Panc1 (cell line): Measurements from ENCODE around the gene TRNP1. TPM values are rescaled to one million over a fixed set of nuclear protein-coding genes. Genes with fewer than 3 reads are reported as not detected.
A peak's percentile ranks its signal among the peaks of the same experiment; 100 is the strongest.

Source experiments
- ATAC-seq: fragments of 200-7000 bp; cut with Tn5 transposase; 2 replicates; pipeline ENCODE4 v1.9.1; 2020; ENCODE audit warnings: mild to moderate bottlenecking, moderate library complexity
- BruUV-seq: library from RNA; stranded (reverse); fragments of 400-500 nt; replicated peaks from 2 replicates; lab custom pipeline; 2021; lab: Mats Ljungman, UMichigan
- CTCF ChIA-PET: fragments of 300-600 bp; sonication (Branson Sonifier 250); formaldehyde crosslinking; loops from one replicate; lab custom pipeline; 2022; ENCODE audit warnings: antibody characterized with exemption; lab: Charles Lee
- POLR2A ChIA-PET: fragments of 300-600 bp; sonication (Branson Sonifier 250); formaldehyde crosslinking; loops from one replicate; lab custom pipeline; 2022; ENCODE audit warnings: antibody characterized with exemption; lab: Charles Lee
- DNase-seq: peaks from one replicate; pipeline ENCODE4 v3.0.0-alpha.2; 2010; ENCODE audit warnings: low read depth, low spot score
- H3K27ac ChIP-seq: 2 replicates; pipeline ENCODE4 v1.5.1; 2011; ENCODE audit warnings: mild to moderate bottlenecking, low read length, inconsistent platforms
- H3K27me3 ChIP-seq: fragments of 200-500 bp; sonication (Bioruptor generic); 2 replicates; pipeline ENCODE4 v1.6.0; 2014; ENCODE audit warnings: low read length, inconsistent platforms; ENCODE audit not compliant: control insufficient read depth, insufficient read depth
- H3K36me3 ChIP-seq: fragments of 200-500 bp; sonication (Bioruptor generic); 2 replicates; pipeline ENCODE4 v1.5.1; 2014; ENCODE audit warnings: inconsistent platforms, mild to moderate bottlenecking, low read length, moderate library complexity; ENCODE audit not compliant: control insufficient read depth, insufficient read depth
- H3K4me1 ChIP-seq: 2 replicates; pipeline ENCODE4 v1.5.1; 2011; ENCODE audit warnings: inconsistent platforms, mild to moderate bottlenecking, low read length, moderate library complexity; ENCODE audit not compliant: control insufficient read depth, insufficient read depth
- H3K4me3 ChIP-seq, 2 experiments: 2 replicates each; pipeline ENCODE4 v1.5.1; 2011 to 2012; ENCODE audit warnings: low read depth in 2 of 2, low read length in 2 of 2, mild to moderate bottlenecking in 2 of 2, inconsistent platforms in 1 of 2, moderate library complexity in 1 of 2
- H3K9me3 ChIP-seq: fragments of 200-500 bp; sonication (Bioruptor generic); 2 replicates; pipeline ENCODE4 v1.5.1; 2014; ENCODE audit warnings: low read depth, mild to moderate bottlenecking, inconsistent platforms, low read length, moderate library complexity; ENCODE audit not compliant: control insufficient read depth, insufficient read depth
- POLR2AphosphoS5 ChIP-seq: IDR thresholded peaks from 2 replicates; pipeline ENCODE4 v1.6.1; 2012; ENCODE audit warnings: mild to moderate bottlenecking, low read depth, low read length, moderate library complexity
- REST ChIP-seq, 2 experiments: IDR thresholded peaks; 2 replicates each; pipeline ENCODE4 v1.6.1; 2011 to 2012; ENCODE audit warnings: low read depth in 2 of 2, control low read depth in 1 of 2, low read length in 1 of 2, mild to moderate bottlenecking in 1 of 2, moderate library complexity in 1 of 2; ENCODE audit not compliant: insufficient read depth in 1 of 2
- SIN3A ChIP-seq: IDR thresholded peaks from 2 replicates; pipeline ENCODE4 v1.6.1; 2012; ENCODE audit warnings: low read depth, mild to moderate bottlenecking, low read length, moderate library complexity, borderline replicate concordance; ENCODE audit not compliant: insufficient read depth
- TCF7L2 ChIP-seq: IDR thresholded peaks from 2 replicates; pipeline ENCODE4 v1.6.1; 2011; ENCODE audit warnings: mild to moderate bottlenecking, low read depth, low read length, inconsistent platforms
- in situ Hi-C: cut with HindIII; loops from 2 replicates; pipeline ENCODE4 v1.10.0; 2016; ENCODE audit warnings: low sequenced_read_pairs, low pct_unique_long_range_greater_than_20kb
- intact Hi-C: fragments of 100-400 bp; cut with micrococcal nuclease; formaldehyde crosslinking; loops from one replicate; pipeline ENCODE4 v1.10.0; 2022; ENCODE audit not compliant: unreplicated experiment
- total RNA-seq: library from RNA; stranded (reverse); gene quantifications from one replicate; pipeline ENCODE4 v1.2.1, GENCODE V29; 2021; ENCODE audit not compliant: unreplicated experiment
- TF ChIP-seq, protein P1 (sequence below): fragments of 450-650 bp; IDR thresholded peaks from 2 replicates; pipeline ENCODE4 v1.5.1; 2017; ENCODE audit warnings: mild to moderate bottlenecking

TRNP1 gene
- total RNA-seq, 1 experiment from 2014 or later: 81.2 TPM

DNA sequence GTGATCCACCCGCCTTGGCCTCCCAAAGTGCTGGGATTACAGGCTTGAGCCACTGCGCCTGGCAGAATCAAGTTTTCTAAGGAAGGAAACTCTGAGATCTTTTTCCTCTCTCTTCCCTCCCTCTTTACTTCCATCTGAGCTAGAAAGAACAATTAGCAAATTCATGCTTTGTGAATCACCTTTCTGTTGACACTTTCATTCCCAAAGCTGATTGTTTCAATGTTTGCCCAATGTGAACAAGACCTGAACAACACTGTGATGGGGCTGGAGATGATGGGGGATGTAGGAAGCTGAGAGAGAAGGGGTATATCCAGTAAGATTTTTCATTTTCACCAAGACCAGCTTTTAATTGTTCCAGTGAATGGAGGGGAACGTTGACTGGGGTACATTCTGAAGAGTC lies 24.8 kb downstream of the TRNP1 start:
- Histone ChIP-seq H3K9me3 (no peaks in the 10 kb centered on the region), H3K27me3 (no peaks in the 10 kb centered on the region), H3K4me1 (no peaks in the 10 kb centered on the region), H3K4me3 (no peak overlapping the region), H3K27ac (no peak overlapping the region), H3K36me3 (no peaks in the 10 kb centered on the region)
- ChIA-PET CTCF (interaction anchor here (1.1 kb wide), 1 partner anchor 20 kb away, joined by 3 read pairs; no protein-coding TSS in a partner anchor), POLR2A (interaction anchor here (0.6 kb wide), 2 partner anchors 10 to 75 kb away, joined by 3 to 5 read pairs; no protein-coding TSS in a partner anchor)
- DNase-seq (no peak), ATAC-seq (peak; percentile 62; the same call in 1 of the 2 replicates)
- TF ChIP-seq REST (IDR thresholded peaks at IDR 0.05; ENCODE audit: insufficient read depth in 1 of 2, low read depth in 2 of 2, low read length in 1 of 2) (no peak), SIN3A (no peak), TCF7L2 (no peak), POLR2AphosphoS5 (no peak)
- TF ChIP-seq, protein P1, sequence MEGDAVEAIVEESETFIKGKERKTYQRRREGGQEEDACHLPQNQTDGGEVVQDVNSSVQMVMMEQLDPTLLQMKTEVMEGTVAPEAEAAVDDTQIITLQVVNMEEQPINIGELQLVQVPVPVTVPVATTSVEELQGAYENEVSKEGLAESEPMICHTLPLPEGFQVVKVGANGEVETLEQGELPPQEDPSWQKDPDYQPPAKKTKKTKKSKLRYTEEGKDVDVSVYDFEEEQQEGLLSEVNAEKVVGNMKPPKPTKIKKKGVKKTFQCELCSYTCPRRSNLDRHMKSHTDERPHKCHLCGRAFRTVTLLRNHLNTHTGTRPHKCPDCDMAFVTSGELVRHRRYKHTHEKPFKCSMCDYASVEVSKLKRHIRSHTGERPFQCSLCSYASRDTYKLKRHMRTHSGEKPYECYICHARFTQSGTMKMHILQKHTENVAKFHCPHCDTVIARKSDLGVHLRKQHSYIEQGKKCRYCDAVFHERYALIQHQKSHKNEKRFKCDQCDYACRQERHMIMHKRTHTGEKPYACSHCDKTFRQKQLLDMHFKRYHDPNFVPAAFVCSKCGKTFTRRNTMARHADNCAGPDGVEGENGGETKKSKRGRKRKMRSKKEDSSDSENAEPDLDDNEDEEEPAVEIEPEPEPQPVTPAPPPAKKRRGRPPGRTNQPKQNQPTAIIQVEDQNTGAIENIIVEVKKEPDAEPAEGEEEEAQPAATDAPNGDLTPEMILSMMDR: no peak
- in situ Hi-C loops: no loop called here
- BruUV-seq: no TSS peak
- intact Hi-C loops: no loop called here

DNA sequence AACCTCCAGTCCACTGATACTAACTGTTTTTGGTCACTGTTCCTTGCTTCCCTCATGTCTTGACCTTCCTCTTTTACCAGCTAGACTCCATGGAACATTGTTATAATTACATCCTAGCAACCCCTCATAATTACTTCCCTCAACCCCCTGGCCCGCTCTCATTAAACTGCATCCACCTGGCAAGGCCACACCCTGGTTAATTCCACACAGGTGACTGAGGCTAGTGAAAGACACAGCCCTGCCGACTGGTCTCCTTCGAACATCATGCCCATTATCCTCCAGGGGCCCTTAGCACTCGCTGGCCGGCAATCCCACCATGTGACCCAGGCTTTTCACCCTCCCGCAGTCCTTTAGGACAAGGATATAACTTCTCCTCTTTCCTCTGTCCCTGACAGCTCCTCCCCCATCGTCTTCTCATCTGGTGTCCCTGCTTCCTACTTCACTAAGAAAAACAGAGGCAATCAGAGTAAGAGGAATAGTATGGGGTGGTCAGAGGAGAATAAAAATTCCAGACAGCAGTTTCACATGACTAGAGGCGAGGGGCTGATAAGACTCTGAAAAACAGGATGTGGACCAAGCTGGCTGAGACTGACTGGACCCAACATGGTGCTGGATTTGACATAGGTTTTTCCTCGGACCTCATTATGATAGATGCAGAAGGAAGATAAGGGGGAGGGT lies 28.0 kb downstream of the TRNP1 start:
- no peak overlapping the region for H3K4me3 ChIP-seq
- intact Hi-C loops: no loop called here
- TF ChIP-seq SIN3A (no peak), REST (IDR thresholded peaks at IDR 0.05; ENCODE audit: insufficient read depth in 1 of 2, low read depth in 2 of 2, low read length in 1 of 2) (no peak), POLR2AphosphoS5 (no peak), TCF7L2 (no peak)
- TF ChIP-seq, protein P1: no peak
- ChIA-PET POLR2A (no interaction called here), CTCF (interaction anchor here (0.7 kb wide), 1 partner anchor 316 kb away, joined by 3 read pairs; no protein-coding TSS in a partner anchor)
- no peak for DNase-seq
- in situ Hi-C loops: no loop called here
- no peak for ATAC-seq
- no peaks in the 10 kb centered on the region for H3K36me3 ChIP-seq
- BruUV-seq: no TSS peak
- H3K4me1 ChIP-seq: no peaks in the 10 kb centered on the region
- H3K27ac ChIP-seq: no peak overlapping the region
- H3K27me3 ChIP-seq: no peaks in the 10 kb centered on the region
- H3K9me3 ChIP-seq: no peaks in the 10 kb centered on the region
